Measurements from ENCODE around the gene WASHC4. TPM values are rescaled to one million over a fixed set of nuclear protein-coding genes. Genes with fewer than 3 reads are reported as not detected.

WASHC4 gene
- total and polyA plus RNA-seq, 2 donors from 2014 or later: 10.7 to 63.6 TPM

- no peak overlapping the region for H3K27ac ChIP-seq (ENCODE audit: low read depth in 2 of 2, low read length in 2 of 2)
Observed at GRCh38 chr12:105196090-105196489, 88.6 kb downstream of the WASHC4 start.

GRCh38 chr12:105198961-105199360, 91.4 kb downstream of the WASHC4 start:
- no peaks in the 10 kb centered on the region for H3K27me3 ChIP-seq (ENCODE audit: control insufficient read depth, insufficient read depth, low read length)
- no peaks in the 10 kb centered on the region for H3K4me1 ChIP-seq (ENCODE audit: control insufficient read depth in 2 of 3, insufficient read depth in 2 of 3, low read depth in 1 of 3, low read length in 3 of 3)
- DNase-seq (peak in 2 of 5 donors; percentile 35), FAIRE-seq (no peak)
- no peaks in the 10 kb centered on the region for H3K9me3 ChIP-seq (ENCODE audit: control insufficient read depth in 2 of 3, insufficient read depth in 1 of 3, low read length in 3 of 3)
- intact Hi-C loops (cut with DNase I): no loop called here
- H3K4me3 ChIP-seq (ENCODE audit: low read length in 3 of 3): no peak overlapping the region
- H3K36me3 ChIP-seq (ENCODE audit: control insufficient read depth in 2 of 3, insufficient read depth in 3 of 3, low read length in 3 of 3): peaks cover 4 to 20% (median 13%) of the 10 kb centered on the region in 3 donors
- no peak overlapping the region for H3K27ac ChIP-seq (ENCODE audit: low read depth in 2 of 2, low read length in 2 of 2)
- TF ChIP-seq CTCF (IDR thresholded peaks at IDR 0.05; ENCODE audit: borderline replicate concordance, extremely low read depth, insufficient read depth): no peak
- no peak overlapping the region for H3K9ac ChIP-seq (ENCODE audit: low read length in 3 of 3)

More at GRCh38 chr12:105196090-105196489, 88.6 kb downstream of the WASHC4 start:
- Histone ChIP-seq H3K27me3 (ENCODE audit: control insufficient read depth, insufficient read depth, low read length) (no peaks in the 10 kb centered on the region), H3K9me3 (ENCODE audit: control insufficient read depth in 2 of 3, insufficient read depth in 1 of 3, low read length in 3 of 3) (no peaks in the 10 kb centered on the region), H3K9ac (ENCODE audit: low read length in 3 of 3) (no peak overlapping the region), H3K4me1 (ENCODE audit: control insufficient read depth in 2 of 3, insufficient read depth in 2 of 3, low read depth in 1 of 3, low read length in 3 of 3) (no peaks in the 10 kb centered on the region), H3K4me3 (ENCODE audit: low read length in 3 of 3) (no peak overlapping the region), H3K36me3 (ENCODE audit: control insufficient read depth in 2 of 3, insufficient read depth in 3 of 3, low read length in 3 of 3) (peaks cover 7 to 42% (median 29%) of the 10 kb centered on the region in 3 donors)
- no peak for DNase-seq
- no peak for FAIRE-seq
- TF ChIP-seq CTCF (IDR thresholded peaks at IDR 0.05; ENCODE audit: borderline replicate concordance, extremely low read depth, insufficient read depth): no peak
- intact Hi-C loops (cut with DNase I): no loop called here

- H3K36me3 ChIP-seq (ENCODE audit: control insufficient read depth in 2 of 3, insufficient read depth in 3 of 3, low read length in 3 of 3): peaks cover 11 to 30% (median 17%) of the 10 kb centered on the region in 3 donors
- intact Hi-C loops (cut with DNase I): no loop called here
- H3K27ac ChIP-seq (ENCODE audit: low read depth in 2 of 2, low read length in 2 of 2): no peak overlapping the region
- no peak for TF ChIP-seq CTCF (IDR thresholded peaks at IDR 0.05; ENCODE audit: borderline replicate concordance, extremely low read depth, insufficient read depth)
- DNase-seq: no peak
- H3K9me3 ChIP-seq (ENCODE audit: control insufficient read depth in 2 of 3, insufficient read depth in 1 of 3, low read length in 3 of 3): no peaks in the 10 kb centered on the region
- no peaks in the 10 kb centered on the region for H3K4me1 ChIP-seq (ENCODE audit: control insufficient read depth in 2 of 3, insufficient read depth in 2 of 3, low read depth in 1 of 3, low read length in 3 of 3)
- FAIRE-seq: no peak
- H3K4me3 ChIP-seq (ENCODE audit: low read length in 3 of 3): no peak overlapping the region
- no peaks in the 10 kb centered on the region for H3K27me3 ChIP-seq (ENCODE audit: control insufficient read depth, insufficient read depth, low read length)
- H3K9ac ChIP-seq (ENCODE audit: low read length in 3 of 3): no peak overlapping the region
Observed at GRCh38 chr12:105200385-105200784, 92.9 kb downstream of the WASHC4 start.

- Histone ChIP-seq H3K9me3 (ENCODE audit: control insufficient read depth in 2 of 3, insufficient read depth in 1 of 3, low read length in 3 of 3) (no peaks in the 10 kb centered on the region), H3K9ac (ENCODE audit: low read length in 3 of 3) (no peak overlapping the region), H3K27me3 (ENCODE audit: control insufficient read depth, insufficient read depth, low read length) (no peaks in the 10 kb centered on the region), H3K4me1 (ENCODE audit: control insufficient read depth in 2 of 3, insufficient read depth in 2 of 3, low read depth in 1 of 3, low read length in 3 of 3) (no peaks in the 10 kb centered on the region), H3K27ac (ENCODE audit: low read depth in 2 of 2, low read length in 2 of 2) (no peak overlapping the region), H3K4me3 (ENCODE audit: low read length in 3 of 3) (no peak overlapping the region), H3K36me3 (ENCODE audit: control insufficient read depth in 2 of 3, insufficient read depth in 3 of 3, low read length in 3 of 3) (peaks cover 11 to 39% (median 23%) of the 10 kb centered on the region in 3 donors)
- DNase-seq (peak in 4 of 5 donors; percentile 45 to 75 (median 68)), FAIRE-seq (no peak)
- no peak for TF ChIP-seq CTCF (IDR thresholded peaks at IDR 0.05; ENCODE audit: borderline replicate concordance, extremely low read depth, insufficient read depth)
- intact Hi-C loops (cut with DNase I): no loop called here
Observed at GRCh38 chr12:105201299-105201698, 93.8 kb downstream of the WASHC4 start.

Data from kidney (tissue), 14 donors.